Thyroid gland (tissue), 4 donors: ENCODE data around the gene TRAK2.

Source experiments
- CTCF ChIP-seq, 6 experiments: fragments of 200-600 bp in 3 of 6; fragments of 450-650 bp in 3 of 6; sonication (generic) in 3 of 6; IDR thresholded peaks; one replicate each; pipeline ENCODE4 v1.5.1; 2016 to 2019; ENCODE audit warnings: antibody characterized with exemption in 6 of 6, mild to moderate bottlenecking in 2 of 6, inconsistent platforms in 1 of 6, moderate library complexity in 1 of 6
- POLR2A ChIP-seq, 2 donors: fragments of 450-650 bp; IDR thresholded peaks; one replicate each; pipeline ENCODE4 v1.6.1; 2017; ENCODE audit warnings: antibody characterized with exemption in 2 of 2, mild to moderate bottlenecking in 2 of 2, moderate library complexity in 1 of 2

- no peak for TF ChIP-seq POLR2A (IDR thresholded peaks at IDR 0.05)
- TF ChIP-seq CTCF (IDR thresholded peaks at IDR 0.05): no peak
Observed at GRCh38 chr2:201465524-201465971, 14.3 kb upstream of the TRAK2 start.
